Esophagus squamous epithelium (tissue), 5 donors: Measurements from ENCODE around the gene UBE2F. TPM values are rescaled to one million over a fixed set of nuclear protein-coding genes. Genes with fewer than 3 reads are reported as not detected.
A peak's percentile ranks its signal among the peaks of the same experiment; 100 is the strongest.

Experiments used
- DNase-seq: peaks from one replicate; lab custom pipeline; 2025; lab: John Stamatoyannopoulos, UW
- H3K27ac ChIP-seq, 4 donors: fragments of 200-600 bp; sonication (generic); one replicate each; pipeline ENCODE4 v1.5.1; 2016 to 2019; ENCODE audit warnings: mild to moderate bottlenecking in 1 of 4
- H3K27me3 ChIP-seq, 4 donors: fragments of 200-600 bp; sonication (generic); 1 replicate in 3 of 4; 2 replicates in 1 of 4; pipeline versions ENCODE4 v1.5.1 to v1.6.0; 2017 to 2021; ENCODE audit warnings: antibody characterized with exemption in 1 of 4
- H3K36me3 ChIP-seq, 3 donors: fragments of 200-600 bp; sonication (generic); one replicate each; pipeline ENCODE4 v1.5.1; 2016 to 2019
- H3K4me1 ChIP-seq, 3 donors: fragments of 200-600 bp; sonication (generic); one replicate each; pipeline ENCODE4 v1.5.1; 2017 to 2019
- H3K4me3 ChIP-seq, 4 donors: fragments of 200-600 bp; sonication (generic); 1 replicate in 3 of 4; 2 replicates in 1 of 4; pipeline ENCODE4 v1.5.1; 2016 to 2019; ENCODE audit warnings: mild to moderate bottlenecking in 2 of 4, moderate library complexity in 1 of 4
- H3K9me3 ChIP-seq, 3 donors: fragments of 200-600 bp; sonication (generic); one replicate each; pipeline ENCODE4 v1.5.1; 2016 to 2019
- POLR2A ChIP-seq, 4 donors: fragments of 450-650 bp; IDR thresholded peaks; one replicate each; pipeline ENCODE4 v1.6.1; 2017; ENCODE audit warnings: antibody characterized with exemption in 4 of 4, mild to moderate bottlenecking in 4 of 4, moderate library complexity in 3 of 4
- whole genome bisulfite sequencing, 2 donors: methylation state at CpG; one replicate each; pipeline ENCODE4 v1.1.5; 2018; 5-methylcytosine and 5-hydroxymethylcytosine counted together
- intact Hi-C: fragments of 100-400 bp; cut with DNase I; formaldehyde crosslinking; loops from one replicate; pipeline ENCODE4 v1.15.0; 2022
- total RNA-seq, 4 donors: library from RNA; depleted of rRNA; stranded (reverse); fragments of >200 nt; gene quantifications; one replicate each; pipeline ENCODE4 v1.1.0, GENCODE V29; 2016
- TF ChIP-seq, protein P1 (sequence below), 6 experiments: fragments of 450-650 bp in 4 of 6; fragments of 200-600 bp in 2 of 6; sonication (generic) in 2 of 6; IDR thresholded peaks; one replicate each; pipeline ENCODE4 v1.5.1; 2016 to 2019; ENCODE audit warnings: antibody characterized with exemption in 6 of 6, mild to moderate bottlenecking in 4 of 6, moderate library complexity in 4 of 6
- donor health status: DM: yes; HTN: yes; CAD: no.

Gene UBE2F
- total RNA-seq, 4 donors from 2014 or later = 54.9 to 84.7 (median 64.8) TPM

DNA sequence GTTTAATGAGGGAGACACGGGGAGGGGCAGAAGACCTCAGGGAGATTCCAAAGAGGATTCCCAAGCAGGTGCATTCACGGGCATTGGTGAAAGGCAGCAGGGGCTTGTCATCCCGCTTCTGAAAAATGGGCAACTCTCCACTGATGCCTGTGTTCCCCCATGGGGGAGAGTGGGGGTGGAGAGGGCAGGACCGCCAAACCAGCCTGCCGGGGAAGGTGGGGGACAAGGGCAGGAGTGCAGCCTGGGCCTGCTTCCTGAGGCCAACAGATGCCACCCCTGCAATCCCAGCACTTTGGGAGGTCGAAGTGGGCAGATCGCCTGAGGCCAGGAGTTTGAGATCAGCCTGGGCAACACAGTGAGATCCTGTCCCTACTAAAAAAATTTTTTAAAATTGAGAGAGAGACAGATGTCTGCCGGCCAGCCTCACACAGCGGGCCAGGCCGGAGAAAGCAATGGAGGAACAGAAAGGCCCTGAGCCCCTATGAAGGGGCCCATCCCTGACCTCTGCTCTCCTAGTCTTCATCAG, 44.8 kb upstream of the UBE2F start:
- Histone ChIP-seq H3K4me3 (no peak overlapping the region), H3K27ac (no peak overlapping the region), H3K36me3 (no peaks in the 10 kb centered on the region), H3K4me1 (peaks cover 7 to 25% (median 9%) of the 10 kb centered on the region in 3 donors), H3K9me3 (no peaks in the 10 kb centered on the region), H3K27me3 (peaks cover 0 to 5% (median 0%) of the 10 kb centered on the region in 4 donors)
- TF ChIP-seq, protein P1, sequence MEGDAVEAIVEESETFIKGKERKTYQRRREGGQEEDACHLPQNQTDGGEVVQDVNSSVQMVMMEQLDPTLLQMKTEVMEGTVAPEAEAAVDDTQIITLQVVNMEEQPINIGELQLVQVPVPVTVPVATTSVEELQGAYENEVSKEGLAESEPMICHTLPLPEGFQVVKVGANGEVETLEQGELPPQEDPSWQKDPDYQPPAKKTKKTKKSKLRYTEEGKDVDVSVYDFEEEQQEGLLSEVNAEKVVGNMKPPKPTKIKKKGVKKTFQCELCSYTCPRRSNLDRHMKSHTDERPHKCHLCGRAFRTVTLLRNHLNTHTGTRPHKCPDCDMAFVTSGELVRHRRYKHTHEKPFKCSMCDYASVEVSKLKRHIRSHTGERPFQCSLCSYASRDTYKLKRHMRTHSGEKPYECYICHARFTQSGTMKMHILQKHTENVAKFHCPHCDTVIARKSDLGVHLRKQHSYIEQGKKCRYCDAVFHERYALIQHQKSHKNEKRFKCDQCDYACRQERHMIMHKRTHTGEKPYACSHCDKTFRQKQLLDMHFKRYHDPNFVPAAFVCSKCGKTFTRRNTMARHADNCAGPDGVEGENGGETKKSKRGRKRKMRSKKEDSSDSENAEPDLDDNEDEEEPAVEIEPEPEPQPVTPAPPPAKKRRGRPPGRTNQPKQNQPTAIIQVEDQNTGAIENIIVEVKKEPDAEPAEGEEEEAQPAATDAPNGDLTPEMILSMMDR (IDR thresholded peaks at IDR 0.05) = no peak
- no peak for TF ChIP-seq POLR2A (IDR thresholded peaks at IDR 0.05)
- WGBS, 2 donors = 94 to 97% methylated on average over 9 to 10 of the region's 10 CpGs
- no peak for DNase-seq
- intact Hi-C loops = no loop called here

DNA sequence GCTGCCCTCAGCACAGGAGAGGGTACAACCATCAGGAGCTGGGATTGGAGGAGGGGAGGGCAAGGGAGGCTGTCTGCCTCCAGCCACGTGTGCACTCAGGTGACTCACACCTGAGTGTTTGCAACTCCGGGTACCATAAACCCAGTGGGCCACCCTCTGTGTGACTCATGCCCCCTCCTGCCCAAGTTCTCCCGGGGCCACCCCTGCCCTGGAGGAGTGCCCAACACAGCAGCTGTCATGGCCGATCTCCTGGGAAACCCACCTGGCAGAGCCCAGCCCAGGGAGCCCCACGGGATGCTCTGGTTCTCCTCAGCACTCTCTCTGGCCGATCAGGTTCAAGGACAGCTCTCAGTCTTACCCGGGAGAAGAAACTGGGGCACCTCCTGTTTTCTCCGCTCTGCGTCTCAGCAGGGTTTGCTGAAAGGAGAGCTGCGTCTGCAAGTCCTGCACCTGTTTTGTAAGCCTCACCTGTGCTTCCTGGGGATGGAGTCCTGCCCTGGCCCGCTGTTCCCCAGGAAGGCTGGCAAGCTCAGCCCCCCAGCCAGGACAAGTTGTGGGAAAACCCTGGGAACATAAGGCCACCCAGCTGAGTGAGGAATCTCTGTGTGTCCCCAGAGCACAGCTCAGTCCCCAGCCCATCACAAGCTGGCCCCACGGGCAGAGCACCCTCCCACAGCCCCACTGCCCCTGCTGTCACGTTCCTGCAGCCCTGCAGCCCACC, 44.0 kb upstream of the UBE2F start:
- TF ChIP-seq, protein P1 (IDR thresholded peaks at IDR 0.05) = no peak
- H3K4me3 ChIP-seq = peak overlapping the region in 3 of 4 donors; percentile 33 to 57 (median 35)
- intact Hi-C loops = no loop called here
- peaks cover 7 to 25% (median 9%) of the 10 kb centered on the region in 3 donors for H3K4me1 ChIP-seq
- no peaks in the 10 kb centered on the region for H3K36me3 ChIP-seq
- no peak for DNase-seq
- no peaks in the 10 kb centered on the region for H3K9me3 ChIP-seq
- peak overlapping the region in 3 of 4 donors; percentile 57 to 73 (median 66) for H3K27ac ChIP-seq
- 0 to 32% methylated on average over 1 to 3 of the region's 13 CpGs for WGBS, 2 donors
- H3K27me3 ChIP-seq = peaks cover 0 to 5% (median 0%) of the 10 kb centered on the region in 4 donors

DNA sequence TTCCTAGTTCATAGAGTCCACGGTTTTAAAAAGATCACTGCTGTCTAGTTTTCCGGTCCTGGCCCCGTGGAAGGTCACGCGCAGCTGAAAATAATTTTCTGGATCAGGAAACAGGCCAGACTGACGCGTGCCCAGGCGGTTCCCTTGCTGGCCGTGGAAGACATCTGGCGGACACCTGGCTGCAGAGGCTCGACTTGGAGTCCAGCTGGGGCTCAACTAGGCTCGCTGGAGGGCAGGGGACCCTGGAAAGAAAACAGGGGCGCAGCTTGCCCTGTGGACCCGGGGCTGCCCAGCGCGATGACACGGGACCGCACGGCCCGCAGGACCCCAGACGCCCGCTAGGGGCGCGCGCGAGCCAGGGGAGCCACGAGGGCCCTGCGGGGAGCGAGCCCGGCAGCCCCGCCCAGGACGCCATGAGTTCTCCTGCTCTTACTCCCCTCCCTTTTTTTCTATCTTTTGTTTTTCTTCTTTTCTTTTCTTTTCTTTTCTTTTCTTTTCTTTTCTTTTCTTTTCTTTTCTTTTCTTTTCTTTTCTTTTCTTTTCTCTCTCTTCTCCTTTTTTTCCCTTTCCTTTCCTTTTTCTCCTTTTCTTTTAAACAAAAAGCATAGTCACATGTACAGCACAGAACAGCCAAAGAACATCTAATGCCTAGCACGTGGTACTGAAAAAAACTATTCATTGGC, 43.2 kb upstream of the UBE2F start:
- H3K27ac ChIP-seq = peak overlapping the region in 3 of 4 donors; percentile 57 to 73 (median 66)
- intact Hi-C loops = no loop called here
- TF ChIP-seq, protein P1 (IDR thresholded peaks at IDR 0.05) = peak; percentile 83 to 97 (median 95)
- no peak for TF ChIP-seq POLR2A (IDR thresholded peaks at IDR 0.05)
- H3K36me3 ChIP-seq = no peaks in the 10 kb centered on the region
- peaks cover 0 to 5% (median 0%) of the 10 kb centered on the region in 4 donors for H3K27me3 ChIP-seq
- H3K4me1 ChIP-seq = peaks cover 7 to 25% (median 9%) of the 10 kb centered on the region in 3 donors
- H3K4me3 ChIP-seq = peak overlapping the region in 3 of 4 donors; percentile 33 to 57 (median 35)
- H3K9me3 ChIP-seq = no peaks in the 10 kb centered on the region
- WGBS, 2 donors = 3 to 10% methylated on average over 20 to 30 of the region's 33 CpGs
- DNase-seq = no peak

DNA sequence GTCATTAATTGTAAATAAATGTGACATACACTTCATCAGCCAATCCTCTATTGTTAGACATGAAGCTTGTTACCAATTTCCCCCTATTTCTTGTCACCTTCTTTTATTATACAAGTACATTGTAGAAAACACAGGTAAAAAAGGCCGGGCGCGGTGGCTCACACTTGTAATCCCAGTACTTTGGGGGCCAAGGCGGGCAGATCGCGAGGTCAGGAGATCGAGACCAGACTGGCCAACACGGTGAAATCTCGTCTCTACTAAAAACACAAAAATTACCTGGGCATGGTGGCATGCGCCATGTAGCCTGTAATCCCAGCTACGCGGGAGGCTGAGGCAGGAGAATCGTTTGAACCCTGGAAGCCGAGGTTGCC, 42.7 kb upstream of the UBE2F start:
- Histone ChIP-seq H3K27ac (no peak overlapping the region), H3K36me3 (no peaks in the 10 kb centered on the region), H3K4me3 (no peak overlapping the region), H3K9me3 (no peaks in the 10 kb centered on the region), H3K27me3 (peaks cover 0 to 5% (median 0%) of the 10 kb centered on the region in 4 donors), H3K4me1 (peaks cover 7 to 24% (median 9%) of the 10 kb centered on the region in 3 donors)
- intact Hi-C loops = no loop called here
- no peak for TF ChIP-seq POLR2A (IDR thresholded peaks at IDR 0.05)
- WGBS, 2 donors = 87 to 92% methylated on average over 14 of the region's 14 CpGs
- DNase-seq = no peak

DNA sequence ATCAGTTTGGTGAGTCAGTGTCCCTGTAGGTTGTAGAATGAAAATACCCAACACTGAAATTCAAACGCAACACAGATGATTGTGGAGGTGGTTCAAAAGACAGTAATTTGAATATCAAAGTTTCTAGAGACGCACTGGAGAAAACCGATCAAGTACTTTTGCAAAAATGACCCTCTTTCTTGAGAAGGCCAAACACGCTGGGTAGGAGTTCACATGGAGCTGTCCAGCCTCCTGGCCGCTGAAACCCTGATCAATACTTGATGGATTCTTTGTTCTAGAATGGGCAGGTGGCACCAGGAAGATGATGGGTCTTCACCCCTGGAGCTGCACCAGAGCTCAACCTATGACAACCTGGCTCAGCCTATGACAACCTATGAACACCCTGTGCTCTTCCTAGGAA, 39.7 kb upstream of the UBE2F start:
- intact Hi-C loops = no loop called here
- WGBS, 2 donors = 83% methylated on average over 5 of the region's 5 CpGs
- Histone ChIP-seq H3K4me1 (peaks cover 14 to 32% (median 20%) of the 10 kb centered on the region in 3 donors), H3K27ac (no peak overlapping the region), H3K9me3 (no peaks in the 10 kb centered on the region), H3K4me3 (no peak overlapping the region), H3K27me3 (no peaks in the 10 kb centered on the region), H3K36me3 (no peaks in the 10 kb centered on the region)
- TF ChIP-seq POLR2A (IDR thresholded peaks at IDR 0.05) = no peak
- DNase-seq = no peak

DNA sequence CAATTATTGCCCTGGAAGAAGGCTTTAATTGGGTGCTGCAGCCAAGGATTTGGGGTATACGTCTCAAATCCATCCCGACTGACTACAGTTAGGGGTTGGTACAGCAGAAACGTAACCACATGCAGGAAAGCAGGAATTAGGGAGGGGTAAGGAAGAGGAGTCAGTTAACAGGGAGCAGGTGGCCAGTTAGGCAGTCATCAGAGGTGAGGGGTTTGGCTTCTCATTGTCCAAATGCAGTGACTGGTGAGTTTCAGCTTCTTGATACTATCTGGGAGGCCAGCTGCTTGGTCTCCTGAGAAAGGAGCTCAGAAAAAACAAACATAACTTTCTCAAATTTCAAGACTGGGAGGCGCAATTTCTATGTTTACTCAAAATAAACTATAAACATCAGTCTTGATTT, 38.8 kb upstream of the UBE2F start:
- 68 to 69% methylated on average over 4 of the region's 4 CpGs for WGBS, 2 donors
- no peak for TF ChIP-seq POLR2A (IDR thresholded peaks at IDR 0.05)
- TF ChIP-seq, protein P1 (IDR thresholded peaks at IDR 0.05) = no peak

More for the DNA sequence above, 38.8 kb upstream of the UBE2F start:
- Histone ChIP-seq H3K36me3 (no peaks in the 10 kb centered on the region), H3K27me3 (no peaks in the 10 kb centered on the region), H3K9me3 (no peaks in the 10 kb centered on the region), H3K4me1 (peaks cover 14 to 27% (median 18%) of the 10 kb centered on the region in 3 donors), H3K27ac (no peak overlapping the region), H3K4me3 (no peak overlapping the region)
- no peak for DNase-seq
- intact Hi-C loops = no loop called here
